DMS 273 (cell line): ENCODE measurements around the gene PSME3IP1.

ENCODE experiments used
- DNase-seq: peaks from one replicate; lab custom pipeline; 2025; ENCODE audit not compliant: unreplicated experiment; lab: John Stamatoyannopoulos, UW

Gene PSME3IP1

DNA sequence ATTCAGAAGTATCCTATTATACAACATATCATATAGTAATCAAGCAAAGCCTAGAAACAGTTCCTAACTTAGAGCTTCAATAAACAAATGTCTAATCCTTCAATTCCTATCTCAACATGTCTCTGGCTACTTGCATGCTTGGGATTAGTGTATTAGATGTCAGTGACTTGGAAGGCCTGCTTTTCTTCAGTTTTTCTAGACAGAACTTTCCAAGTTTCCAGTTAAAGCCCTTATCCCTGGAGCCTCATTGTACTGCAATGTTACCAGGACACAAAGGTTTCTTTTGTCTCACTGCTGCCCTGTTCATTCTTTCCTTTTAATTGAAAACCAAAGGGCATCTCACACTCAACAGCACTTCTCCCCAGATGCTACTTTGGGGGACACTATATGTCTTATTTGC, 16.5 kb downstream of the PSME3IP1 start:
- DNase-seq, result no peak

- peak; percentile 67 for DNase-seq
Measured at GRCh38 chr16:57167953-57168352, 17.9 kb downstream of the PSME3IP1 start.

DNA sequence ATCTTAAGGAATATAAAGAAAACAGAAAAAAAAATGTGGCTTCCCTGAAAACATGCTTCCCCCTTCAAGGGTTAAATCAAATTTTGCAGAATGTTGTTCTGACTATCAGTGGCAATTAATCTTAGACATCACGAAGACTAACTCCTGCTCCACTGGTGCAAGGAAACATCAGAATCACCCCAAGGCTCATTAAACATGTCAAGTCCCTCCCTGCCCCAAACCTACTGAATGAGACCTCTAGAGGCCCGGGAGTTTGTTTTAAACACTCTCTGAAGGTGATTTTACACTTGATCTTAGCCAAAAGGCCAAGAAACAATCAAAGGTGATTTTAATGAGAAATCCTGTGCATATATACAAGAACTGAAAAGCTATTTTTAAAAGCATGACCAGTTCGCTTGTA, 18.3 kb downstream of the PSME3IP1 start:
- no peak for DNase-seq

- no peak for DNase-seq
Measured at GRCh38 chr16:57166951-57167350, 18.9 kb downstream of the PSME3IP1 start.

- DNase-seq, result no peak
Measured at GRCh38 chr16:57166451-57166850, 19.4 kb downstream of the PSME3IP1 start.

- DNase-seq, result peak; percentile 30
Measured at GRCh38 chr16:57165938-57166337, 19.9 kb downstream of the PSME3IP1 start.

DNA sequence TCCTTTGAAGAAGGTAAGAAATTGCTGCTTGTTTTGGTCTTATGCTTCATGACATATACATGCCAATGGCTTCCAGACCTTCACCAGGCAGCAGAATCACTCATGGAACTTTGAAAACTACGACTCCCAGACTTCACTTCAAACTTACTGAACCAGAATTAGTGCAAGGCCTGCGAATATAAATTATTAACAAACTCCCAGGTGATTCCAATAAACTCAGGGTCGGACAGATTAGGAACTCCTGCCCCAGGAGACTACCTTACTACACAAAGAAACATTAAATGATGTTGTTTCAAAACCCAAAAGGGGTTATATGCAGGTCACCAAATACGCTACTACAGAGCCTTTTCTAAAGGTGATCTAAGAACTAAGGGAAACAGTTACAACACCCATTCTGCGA, 20.4 kb downstream of the PSME3IP1 start:
- DNase-seq, result no peak

GRCh38 chr16:57163842-57164241, 22.0 kb downstream of the PSME3IP1 start:
- no peak for DNase-seq

DNA sequence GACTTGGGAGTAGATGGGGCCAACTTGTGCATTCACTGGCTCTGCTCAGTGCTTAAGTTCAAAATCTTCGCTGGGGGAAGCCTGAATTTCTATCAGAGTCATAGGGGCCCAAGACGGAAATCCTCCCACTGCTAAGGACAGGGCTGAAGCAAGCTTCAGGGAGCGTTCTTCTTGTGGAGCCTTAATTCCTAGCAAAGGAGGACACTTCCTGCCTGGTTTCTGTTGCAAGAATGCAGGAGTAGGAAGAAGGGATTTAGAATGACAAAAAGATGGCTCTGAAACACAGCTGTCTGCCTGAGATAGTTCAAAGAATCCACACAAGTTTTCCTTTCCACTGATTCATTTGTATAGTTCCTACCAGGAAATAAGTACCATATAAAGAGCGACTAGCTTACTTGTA, 26.4 kb downstream of the PSME3IP1 start:
- no peak for DNase-seq

- DNase-seq, result no peak
Measured at GRCh38 chr16:57157533-57157932, 28.3 kb downstream of the PSME3IP1 start.

- DNase-seq, result no peak
Measured at GRCh38 chr16:57156351-57156703, 29.5 kb downstream of the PSME3IP1 start.

DNA sequence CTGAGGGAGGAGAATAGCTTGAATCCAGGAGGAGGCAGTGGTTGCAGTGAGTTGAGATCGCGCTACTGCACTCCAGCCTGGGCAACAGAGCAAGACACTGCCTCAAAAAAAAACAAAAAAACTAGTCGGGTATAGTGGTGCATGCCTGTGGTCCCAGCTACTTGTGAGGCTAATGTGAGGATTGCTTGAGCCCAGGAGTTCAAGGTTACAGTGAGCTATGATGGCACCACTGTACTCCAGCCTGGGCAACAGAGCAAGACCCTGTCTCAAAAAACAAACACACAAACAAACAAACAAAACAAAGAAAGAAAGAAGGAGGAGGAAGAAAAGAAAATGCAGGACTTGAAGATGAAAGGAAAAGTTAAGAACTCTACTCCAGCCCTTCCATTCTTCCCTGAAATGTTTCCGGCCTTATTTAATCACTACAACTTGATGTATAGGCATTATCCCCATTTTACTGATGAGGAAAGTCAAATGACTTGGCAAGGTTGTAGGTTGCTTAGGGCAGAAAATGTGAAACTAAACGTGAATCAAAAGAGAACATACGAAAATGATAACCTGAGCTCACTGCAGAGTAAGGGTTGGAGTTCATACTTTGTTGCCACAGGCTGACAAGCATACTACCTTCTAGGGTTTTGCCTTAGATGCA, 30.0 kb downstream of the PSME3IP1 start:
- DNase-seq, result no peak

- DNase-seq, result no peak
Measured at GRCh38 chr16:57153841-57154240, 32.0 kb downstream of the PSME3IP1 start.

DNA sequence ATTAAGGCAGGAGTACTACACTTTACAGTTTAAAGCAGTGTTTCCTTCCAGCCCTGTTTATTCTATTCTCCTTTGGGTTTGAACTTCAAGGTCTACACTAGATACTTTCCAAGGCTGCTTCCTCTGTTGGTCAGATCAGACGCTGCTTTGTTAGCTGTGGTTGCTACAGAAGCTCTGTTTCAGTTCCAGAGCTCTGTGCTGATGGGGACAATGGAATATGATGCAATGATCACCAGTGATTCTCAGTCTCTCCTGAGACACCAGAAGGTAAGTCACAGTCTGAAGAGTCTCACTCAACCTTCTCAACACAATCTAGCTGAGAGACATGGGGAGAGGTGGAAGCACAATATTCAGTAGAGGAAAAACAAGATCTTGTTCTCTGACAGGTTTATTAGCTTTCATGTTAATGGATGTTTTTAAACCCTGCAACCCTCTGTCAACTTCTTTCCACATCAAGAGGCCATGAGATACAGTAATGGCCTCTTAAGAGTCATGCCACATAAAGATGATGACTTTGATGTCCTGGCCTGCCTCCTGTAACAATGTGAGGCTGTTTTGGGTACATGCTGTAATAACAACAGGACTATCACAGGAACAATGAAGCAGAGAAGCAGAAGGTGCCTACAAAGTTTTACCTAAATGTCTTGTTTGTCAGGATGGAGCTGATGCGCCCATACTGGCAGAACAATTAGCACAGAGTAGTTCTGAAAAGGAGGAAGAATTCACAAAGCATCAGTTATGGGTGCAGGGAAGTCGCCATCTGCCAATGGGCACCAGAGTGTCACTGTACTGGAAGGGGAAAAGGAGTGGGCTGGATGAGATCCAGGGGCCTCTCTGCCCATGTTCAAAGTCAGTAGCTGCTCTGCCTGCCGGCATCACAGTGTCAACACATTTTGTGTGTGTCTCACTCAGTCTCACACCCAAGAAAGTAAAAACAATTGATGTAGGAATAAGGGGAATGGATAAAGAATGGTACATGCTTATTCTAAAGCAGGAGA, 33.4 kb downstream of the PSME3IP1 start:
- DNase-seq, result no peak

GRCh38 chr16:57151369-57151768, 34.5 kb downstream of the PSME3IP1 start:
- DNase-seq, result no peak

- no peak for DNase-seq
Measured at GRCh38 chr16:57150682-57151330, 35.0 kb downstream of the PSME3IP1 start.

DNA sequence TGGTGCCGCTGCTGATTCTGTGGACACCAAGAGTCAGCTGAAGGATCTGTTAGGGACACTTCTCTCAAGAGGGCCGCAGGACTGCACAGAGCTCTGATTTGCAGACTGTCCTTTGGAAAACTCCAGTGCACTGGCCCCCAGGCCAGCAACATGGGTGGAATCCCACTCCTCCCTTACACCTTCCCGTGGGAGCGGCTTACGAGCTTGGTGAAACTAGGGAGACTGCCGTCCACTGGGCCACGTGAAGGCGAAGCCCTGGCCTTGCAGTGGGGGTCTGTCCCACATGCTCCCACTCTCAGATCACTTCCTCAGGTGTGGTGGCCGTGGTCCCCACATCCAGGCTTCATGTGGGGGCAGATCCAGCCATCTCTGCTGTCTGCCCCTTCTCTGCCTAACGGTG, 36.4 kb downstream of the PSME3IP1 start:
- no peak for DNase-seq

GRCh38 chr16:57148481-57148880, 37.4 kb downstream of the PSME3IP1 start:
- no peak for DNase-seq

- DNase-seq, result no peak
Measured at GRCh38 chr16:57147381-57148221, 38.2 kb downstream of the PSME3IP1 start.

- peak; percentile 53 for DNase-seq
Measured at GRCh38 chr16:57146735-57147134, 39.1 kb downstream of the PSME3IP1 start.
